ENCODE results near the gene BCAS1.

- TF ChIP-seq YY1 (IDR thresholded peaks at IDR 0.05; ENCODE audit: insufficient read depth, insufficient read length) = no peak
- no peak for TF ChIP-seq ZNF274 (IDR thresholded peaks at IDR 0.05; ENCODE audit: low read depth, low read length)
- no peak for TF ChIP-seq SUZ12 (IDR thresholded peaks at IDR 0.05; ENCODE audit: extremely low read depth, insufficient read depth, insufficient read length)
Measured at GRCh38 chr20:54119744-54120143, 49.4 kb upstream of the BCAS1 start.

All from NT2/D1 (cell line).